IMR-90 (cell line): Measurements from ENCODE around the gene FHIP1A. TPM values are rescaled to one million over a fixed set of nuclear protein-coding genes. Genes with fewer than 3 reads are reported as not detected.

ENCODE experiments used
- ATAC-seq: fragments of 200-7000 bp; cut with Tn5 transposase; 2 replicates; pipeline ENCODE4 v1.9.1; 2020; ENCODE audit warnings: low read depth, mild to moderate bottlenecking, moderate library complexity
- BruUV-seq: library from RNA; stranded (reverse); fragments of 400-500 nt; replicated peaks from 2 replicates; lab custom pipeline; 2021; lab: Mats Ljungman, UMichigan
- CTCF ChIA-PET: fragments of 300-600 bp; formaldehyde crosslinking; extraction: SDS; loops from one replicate; lab custom pipeline; 2021; ENCODE audit warnings: antibody characterized with exemption; lab: Yijun Ruan, JAX
- POLR2A ChIA-PET: fragments of 300-600 bp; sonication (Branson Sonifier 250); formaldehyde crosslinking; loops from one replicate; lab custom pipeline; 2022; ENCODE audit warnings: antibody characterized with exemption; ENCODE audit not compliant: unreplicated experiment; lab: Charles Lee
- DNase-seq: peaks from one replicate; pipeline ENCODE4 v3.0.0; 2013
- H2AFZ ChIP-seq: replicated peaks from 2 replicates; pipeline ENCODE3; 2013; ENCODE audit warnings: low read length, mild to moderate bottlenecking; ENCODE audit not compliant: poor library complexity
- H2AK5ac ChIP-seq: 2 replicates; pipeline ENCODE4 v1.6.1; 2013; ENCODE audit warnings: low read depth, low read length, inconsistent platforms
- H2AK9ac ChIP-seq: replicated peaks from 2 replicates; pipeline ENCODE3; 2013; ENCODE audit warnings: mild to moderate bottlenecking, low read depth, low read length, moderate library complexity; ENCODE audit not compliant: poor library complexity
- H2BK120ac ChIP-seq: 2 replicates; pipeline ENCODE4 v1.6.1; 2013; ENCODE audit warnings: low read depth, low read length, inconsistent platforms
- H2BK15ac ChIP-seq: 3 replicates; pipeline ENCODE4 v1.6.1; 2013; ENCODE audit warnings: low read depth, low read length, inconsistent platforms
- H2BK20ac ChIP-seq: 2 replicates; pipeline ENCODE4 v1.6.1; 2013; ENCODE audit warnings: low read depth, mild to moderate bottlenecking, inconsistent platforms, low read length, moderate library complexity
- H2BK5ac ChIP-seq: 2 replicates; pipeline ENCODE4 v1.6.1; 2013; ENCODE audit warnings: mild to moderate bottlenecking, low read depth, low read length, inconsistent platforms; ENCODE audit not compliant: poor library complexity, severe bottlenecking
- H3K14ac ChIP-seq: replicated peaks from 2 replicates; pipeline ENCODE4 v1.6.1; 2013; ENCODE audit warnings: low read depth, low read length, inconsistent platforms
- H3K18ac ChIP-seq: 2 replicates; pipeline ENCODE4 v1.6.1; 2013; ENCODE audit warnings: low read depth, low read length, control low read depth
- H3K23ac ChIP-seq: 2 replicates; pipeline ENCODE4 v1.6.1; 2013; ENCODE audit warnings: low read depth, low read length, inconsistent platforms
- H3K27ac ChIP-seq: 2 replicates; pipeline ENCODE4 v1.5.1; 2013; ENCODE audit warnings: mild to moderate bottlenecking, control low read depth, low read length; ENCODE audit not compliant: insufficient read depth
- H3K27me3 ChIP-seq: 2 replicates; pipeline ENCODE4 v1.6.1; 2013; ENCODE audit warnings: low read length; ENCODE audit not compliant: control insufficient read depth, insufficient read depth
- H3K36me3 ChIP-seq: 2 replicates; pipeline ENCODE4 v1.6.1; 2013; ENCODE audit warnings: low read length, mixed read lengths; ENCODE audit not compliant: control insufficient read depth, insufficient read depth
- H3K4ac ChIP-seq: 2 replicates; pipeline ENCODE4 v1.6.1; 2013; ENCODE audit warnings: low read depth, low read length, inconsistent platforms
- H3K4me1 ChIP-seq: 2 replicates; pipeline ENCODE4 v1.6.1; 2013; ENCODE audit warnings: low read length, mixed read lengths; ENCODE audit not compliant: control insufficient read depth, insufficient read depth
- H3K4me2 ChIP-seq: 2 replicates; pipeline ENCODE4 v1.6.1; 2013; ENCODE audit warnings: low read depth, mild to moderate bottlenecking, control low read depth, low read length, moderate library complexity
- H3K4me3 ChIP-seq: 2 replicates; pipeline ENCODE4 v1.5.1; 2013; ENCODE audit warnings: low read depth, mild to moderate bottlenecking, control low read depth, low read length, moderate library complexity; ENCODE audit not compliant: insufficient read depth
- H3K56ac ChIP-seq: 2 replicates; pipeline ENCODE4 v1.6.1; 2013; ENCODE audit warnings: low read length, inconsistent platforms; ENCODE audit not compliant: insufficient read depth; ENCODE audit errors: extremely low read depth
- H3K79me1 ChIP-seq, 2 experiments: 2 replicates each; pipeline ENCODE4 v1.6.1; 2013; ENCODE audit warnings: low read length in 2 of 2, inconsistent platforms in 1 of 2, low read depth in 1 of 2
- H3K9ac ChIP-seq: 2 replicates; pipeline ENCODE4 v1.6.1; 2013; ENCODE audit warnings: low read depth, low read length, control low read depth
- H3K9me1 ChIP-seq: 2 replicates; pipeline ENCODE4 v1.6.1; 2013; ENCODE audit warnings: low read length, inconsistent platforms; ENCODE audit not compliant: insufficient read depth
- H3K9me3 ChIP-seq: 2 replicates; pipeline ENCODE4 v1.6.1; 2013; ENCODE audit warnings: low read length; ENCODE audit not compliant: control insufficient read depth, insufficient read depth
- H4K20me1 ChIP-seq: 2 replicates; pipeline ENCODE4 v1.6.1; 2013; ENCODE audit warnings: low read length, inconsistent platforms; ENCODE audit not compliant: insufficient read depth
- H4K5ac ChIP-seq: 2 replicates; pipeline ENCODE4 v1.6.1; 2013; ENCODE audit warnings: mild to moderate bottlenecking, low read depth, low read length, control low read depth
- H4K8ac ChIP-seq, 2 experiments: 2 replicates each; pipeline ENCODE4 v1.6.1; 2013; ENCODE audit warnings: low read depth in 2 of 2, low read length in 2 of 2, control low read depth in 1 of 2, inconsistent platforms in 1 of 2
- H4K91ac ChIP-seq: 2 replicates; pipeline ENCODE4 v1.6.1; 2013; ENCODE audit warnings: low read depth, low read length, inconsistent platforms; ENCODE audit not compliant: insufficient read depth
- BHLHE40 ChIP-seq: fragments of 150-350 bp; IDR thresholded peaks from 2 replicates; pipeline ENCODE4 v1.6.1; 2016; ENCODE audit warnings: mild to moderate bottlenecking, low read depth, low read length
- CEBPB ChIP-seq: IDR thresholded peaks from 2 replicates; pipeline ENCODE4 v1.6.1; 2012; ENCODE audit warnings: low read depth, low read length, improper control_type of control experiment
- ELK1 ChIP-seq: fragments of 150-350 bp; IDR thresholded peaks from 2 replicates; pipeline ENCODE4 v1.6.1; 2016; ENCODE audit warnings: low read depth, mild to moderate bottlenecking, low read length, moderate library complexity, borderline replicate concordance
- FOS ChIP-seq: fragments of 150-350 bp; IDR thresholded peaks from 2 replicates; pipeline ENCODE4 v1.6.1; 2016; ENCODE audit warnings: low read depth, low read length
- MAFK ChIP-seq: IDR thresholded peaks from 2 replicates; pipeline ENCODE4 v1.6.1; 2012; ENCODE audit warnings: low read depth, low read length, improper control_type of control experiment
- MAZ ChIP-seq: IDR thresholded peaks from 2 replicates; pipeline ENCODE4 v1.6.1; 2012; ENCODE audit warnings: low read depth, mild to moderate bottlenecking, low read length, improper control_type of control experiment, moderate library complexity, borderline replicate concordance
- NFE2L2 ChIP-seq: fragments of 150-350 bp; IDR thresholded peaks from 2 replicates; pipeline ENCODE4 v1.6.1; 2016; ENCODE audit warnings: low read depth, mild to moderate bottlenecking, low read length
- RCOR1 ChIP-seq: IDR thresholded peaks from 2 replicates; pipeline ENCODE4 v1.6.1; 2012; ENCODE audit warnings: mild to moderate bottlenecking, low read length, improper control_type of control experiment; ENCODE audit not compliant: insufficient replicate concordance
- RFX5 ChIP-seq: IDR thresholded peaks from 2 replicates; pipeline ENCODE4 v1.8.0; 2012; ENCODE audit warnings: low read depth, mild to moderate bottlenecking, low read length, moderate library complexity
- WGBS, 2 experiments: methylation state at CpG; one replicate each; pipeline versions ENCODE4 v1.1.5 to v1.1.7; 2013; ENCODE audit warnings: missing lambda C conversion rate in 2 of 2; ENCODE audit not compliant: insufficient read length in 1 of 2; ENCODE audit errors: extremely low coverage in 2 of 2; 5-methylcytosine and 5-hydroxymethylcytosine counted together
- dilution Hi-C: fragments of 300-500 bp; cut with HindIII; formaldehyde crosslinking; loops from one replicate; pipeline ENCODE4 v1.14.3; 2018; ENCODE audit warnings: low sequenced_read_pairs; ENCODE audit not compliant: unreplicated experiment
- in situ Hi-C: fragments of 300-500 bp; cut with MboI; formaldehyde crosslinking; loops from 3 replicates; pipeline ENCODE4 v1.14.3; 2019; ENCODE audit warnings: low sequenced_read_pairs, inconsistent platforms, mixed read lengths
- intact Hi-C: fragments of 100-400 bp; cut with micrococcal nuclease; formaldehyde crosslinking; loops from 2 replicates; pipeline ENCODE4 v1.10.0; 2022
- polyA plus RNA-seq, 3 experiments: library from polyadenylated mRNA; depleted of rRNA; stranded (reverse); fragments of >200 nt; gene quantifications; 2 replicates each; pipeline ENCODE4 v1.2.3, GENCODE V29; 2012; ENCODE audit warnings: low replicate concordance in 1 of 3
- total RNA-seq: library from RNA; depleted of rRNA; stranded (reverse); fragments of >200 nt; gene quantifications from 2 replicates; pipeline ENCODE4 v1.2.3, GENCODE V29; 2012
- TF ChIP-seq, protein P1 (sequence below): fragments of 150-350 bp; IDR thresholded peaks from 2 replicates; pipeline ENCODE4 v1.6.1; 2017; ENCODE audit warnings: mild to moderate bottlenecking, antibody characterized with exemption, low read length, low read depth
- TF ChIP-seq, protein P2 (sequence below): conservative IDR thresholded peaks from 2 replicates; pipeline ENCODE4 v1.5.1; 2012; ENCODE audit warnings: mild to moderate bottlenecking, low read depth, low read length, improper control_type of control experiment

The FHIP1A gene
- total and polyA plus RNA-seq, 2 of the 4 experiments (the other 2 are of a cell fraction) = 0.02 to 0.18 TPM

DNA sequence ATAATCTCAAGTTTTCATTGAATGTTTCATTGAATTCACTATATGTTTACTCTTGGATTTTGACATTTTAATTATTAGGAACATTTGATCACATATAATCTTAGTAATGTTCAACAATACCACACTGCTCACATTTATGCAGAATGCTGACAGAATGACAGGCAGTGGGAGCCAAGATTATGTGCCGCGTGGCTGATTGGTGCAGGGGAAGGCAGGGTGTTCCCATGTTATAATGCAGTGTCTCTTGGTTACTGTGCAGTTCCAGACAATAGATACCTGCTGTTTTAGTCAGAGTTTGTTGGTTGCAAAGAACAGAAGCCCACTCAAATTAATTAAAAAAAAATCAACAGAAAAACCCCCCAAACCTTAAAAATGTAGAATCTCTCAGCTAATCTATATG is 33.0 kb downstream of the FHIP1A start:
- no peak overlapping the region for H2BK15ac ChIP-seq
- no peak overlapping the region for H3K27ac ChIP-seq
- H3K18ac ChIP-seq = no peak overlapping the region
- dilution Hi-C loops (no loop called here), intact Hi-C loops (no loop called here), in situ Hi-C loops (no loop called here)
- H4K20me1 ChIP-seq = no peaks in the 10 kb centered on the region
- ChIA-PET POLR2A (no interaction called here), CTCF (no interaction called here)
- H4K8ac ChIP-seq = no peak overlapping the region
- H3K27me3 ChIP-seq = peaks cover 6% of the 10 kb centered on the region
- H2BK5ac ChIP-seq = no peak overlapping the region
- no peak overlapping the region for H2AK5ac ChIP-seq
- ATAC-seq (no peak), DNase-seq (no peak)
- H2AFZ ChIP-seq = no peak overlapping the region
- H3K4me2 ChIP-seq = no peak overlapping the region
- no peak overlapping the region for H4K5ac ChIP-seq
- H3K9me3 ChIP-seq = no peaks in the 10 kb centered on the region
- no peak overlapping the region for H2BK20ac ChIP-seq
- no peaks in the 10 kb centered on the region for H3K9me1 ChIP-seq
- H3K9ac ChIP-seq = no peak overlapping the region
- WGBS, 2 experiments = no CpG with 5 or more reads among the region's 2 CpGs
- H3K36me3 ChIP-seq = no peaks in the 10 kb centered on the region
- H3K4me1 ChIP-seq = no peaks in the 10 kb centered on the region
- no peak overlapping the region for H3K56ac ChIP-seq
- no peak overlapping the region for H2BK120ac ChIP-seq
- H3K23ac ChIP-seq = no peak overlapping the region
- no TSS peak for BruUV-seq
- H4K91ac ChIP-seq = no peak overlapping the region
- no peak overlapping the region for H3K14ac ChIP-seq
- H2AK9ac ChIP-seq = no peak overlapping the region
- H3K4ac ChIP-seq = no peak overlapping the region
- TF ChIP-seq CEBPB = no peak
- no peak for TF ChIP-seq MAFK
- no peak for TF ChIP-seq NFE2L2
- no peak for TF ChIP-seq ELK1
- TF ChIP-seq BHLHE40 = no peak
- TF ChIP-seq, protein P1, sequence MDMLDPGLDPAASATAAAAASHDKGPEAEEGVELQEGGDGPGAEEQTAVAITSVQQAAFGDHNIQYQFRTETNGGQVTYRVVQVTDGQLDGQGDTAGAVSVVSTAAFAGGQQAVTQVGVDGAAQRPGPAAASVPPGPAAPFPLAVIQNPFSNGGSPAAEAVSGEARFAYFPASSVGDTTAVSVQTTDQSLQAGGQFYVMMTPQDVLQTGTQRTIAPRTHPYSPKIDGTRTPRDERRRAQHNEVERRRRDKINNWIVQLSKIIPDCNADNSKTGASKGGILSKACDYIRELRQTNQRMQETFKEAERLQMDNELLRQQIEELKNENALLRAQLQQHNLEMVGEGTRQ = no peak
- TF ChIP-seq RCOR1 = no peak
- TF ChIP-seq FOS = no peak
- TF ChIP-seq, protein P2, sequence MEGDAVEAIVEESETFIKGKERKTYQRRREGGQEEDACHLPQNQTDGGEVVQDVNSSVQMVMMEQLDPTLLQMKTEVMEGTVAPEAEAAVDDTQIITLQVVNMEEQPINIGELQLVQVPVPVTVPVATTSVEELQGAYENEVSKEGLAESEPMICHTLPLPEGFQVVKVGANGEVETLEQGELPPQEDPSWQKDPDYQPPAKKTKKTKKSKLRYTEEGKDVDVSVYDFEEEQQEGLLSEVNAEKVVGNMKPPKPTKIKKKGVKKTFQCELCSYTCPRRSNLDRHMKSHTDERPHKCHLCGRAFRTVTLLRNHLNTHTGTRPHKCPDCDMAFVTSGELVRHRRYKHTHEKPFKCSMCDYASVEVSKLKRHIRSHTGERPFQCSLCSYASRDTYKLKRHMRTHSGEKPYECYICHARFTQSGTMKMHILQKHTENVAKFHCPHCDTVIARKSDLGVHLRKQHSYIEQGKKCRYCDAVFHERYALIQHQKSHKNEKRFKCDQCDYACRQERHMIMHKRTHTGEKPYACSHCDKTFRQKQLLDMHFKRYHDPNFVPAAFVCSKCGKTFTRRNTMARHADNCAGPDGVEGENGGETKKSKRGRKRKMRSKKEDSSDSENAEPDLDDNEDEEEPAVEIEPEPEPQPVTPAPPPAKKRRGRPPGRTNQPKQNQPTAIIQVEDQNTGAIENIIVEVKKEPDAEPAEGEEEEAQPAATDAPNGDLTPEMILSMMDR = no peak
- no peak for TF ChIP-seq RFX5
- TF ChIP-seq MAZ = no peak
- H3K4me3 ChIP-seq = no peak overlapping the region
- H3K79me1 ChIP-seq = no peaks in the 10 kb centered on the region
